Measurements from ENCODE around the gene RAB30.

DNA sequence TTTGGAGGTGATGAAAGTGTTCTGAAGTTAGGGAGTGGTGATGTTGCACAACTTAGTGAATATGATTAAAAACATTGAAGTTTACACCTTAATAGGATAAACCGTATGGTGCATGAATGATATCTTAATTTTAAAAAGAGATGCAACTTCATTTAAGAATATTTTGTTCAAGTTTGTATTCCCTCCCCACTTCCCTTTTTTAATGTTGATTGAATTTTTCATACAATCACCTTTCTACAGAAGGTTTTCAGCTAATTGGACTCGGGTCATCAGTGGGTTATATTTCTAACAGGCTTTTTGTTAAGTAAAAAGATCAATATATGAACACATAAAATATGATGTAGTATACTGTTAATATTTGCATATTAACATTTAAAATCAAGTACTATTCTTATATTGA, 97.6 kb downstream of the RAB30 start:
- TF ChIP-seq, protein P1, sequence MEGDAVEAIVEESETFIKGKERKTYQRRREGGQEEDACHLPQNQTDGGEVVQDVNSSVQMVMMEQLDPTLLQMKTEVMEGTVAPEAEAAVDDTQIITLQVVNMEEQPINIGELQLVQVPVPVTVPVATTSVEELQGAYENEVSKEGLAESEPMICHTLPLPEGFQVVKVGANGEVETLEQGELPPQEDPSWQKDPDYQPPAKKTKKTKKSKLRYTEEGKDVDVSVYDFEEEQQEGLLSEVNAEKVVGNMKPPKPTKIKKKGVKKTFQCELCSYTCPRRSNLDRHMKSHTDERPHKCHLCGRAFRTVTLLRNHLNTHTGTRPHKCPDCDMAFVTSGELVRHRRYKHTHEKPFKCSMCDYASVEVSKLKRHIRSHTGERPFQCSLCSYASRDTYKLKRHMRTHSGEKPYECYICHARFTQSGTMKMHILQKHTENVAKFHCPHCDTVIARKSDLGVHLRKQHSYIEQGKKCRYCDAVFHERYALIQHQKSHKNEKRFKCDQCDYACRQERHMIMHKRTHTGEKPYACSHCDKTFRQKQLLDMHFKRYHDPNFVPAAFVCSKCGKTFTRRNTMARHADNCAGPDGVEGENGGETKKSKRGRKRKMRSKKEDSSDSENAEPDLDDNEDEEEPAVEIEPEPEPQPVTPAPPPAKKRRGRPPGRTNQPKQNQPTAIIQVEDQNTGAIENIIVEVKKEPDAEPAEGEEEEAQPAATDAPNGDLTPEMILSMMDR (IDR thresholded peaks at IDR 0.05; ENCODE audit: poor library complexity) = no peak
- no peak for TF ChIP-seq EZH2phosphoT487 (IDR thresholded peaks at IDR 0.05; ENCODE audit: low read depth, severe bottlenecking, unreplicated experiment)
- no peak for TF ChIP-seq EZH2 (IDR thresholded peaks at IDR 0.05; ENCODE audit: borderline replicate concordance)

Data from hepatocyte (in vitro differentiated cells).